Stomach smooth muscle (tissue), 2 donors: Measurements from ENCODE around the gene TMEM42.

Experiments
- H3K27ac ChIP-seq: one replicate; pipeline ENCODE4 v1.7.0; 2013; ENCODE audit warnings: mild to moderate bottlenecking, low read length, inconsistent platforms
- H3K27me3 ChIP-seq, 2 donors: one replicate each; pipeline ENCODE4 v1.7.0; 2013; ENCODE audit warnings: low read length in 2 of 2; ENCODE audit not compliant: insufficient read depth in 2 of 2, control insufficient read depth in 1 of 2
- H3K36me3 ChIP-seq, 2 donors: one replicate each; pipeline ENCODE4 v1.7.0; 2013; ENCODE audit warnings: low read length in 2 of 2; ENCODE audit not compliant: control insufficient read depth in 2 of 2, insufficient read depth in 2 of 2
- H3K4me1 ChIP-seq: one replicate; pipeline ENCODE4 v1.7.0; 2013; ENCODE audit warnings: low read length; ENCODE audit not compliant: control insufficient read depth, insufficient read depth
- H3K4me3 ChIP-seq, 2 donors: one replicate each; pipeline ENCODE4 v1.7.0; 2013; ENCODE audit warnings: low read length in 2 of 2
- H3K9ac ChIP-seq, 2 donors: one replicate each; pipeline ENCODE4 v1.7.0; 2013; ENCODE audit warnings: low read length in 2 of 2, mild to moderate bottlenecking in 1 of 2
- H3K9me3 ChIP-seq, 2 donors: one replicate each; pipeline ENCODE4 v1.7.0; 2013; ENCODE audit warnings: low read length in 2 of 2; ENCODE audit not compliant: control insufficient read depth in 2 of 2
- donor health status: healthy.
- donor health status: Pancreatic carcinoma.

Gene TMEM42

DNA sequence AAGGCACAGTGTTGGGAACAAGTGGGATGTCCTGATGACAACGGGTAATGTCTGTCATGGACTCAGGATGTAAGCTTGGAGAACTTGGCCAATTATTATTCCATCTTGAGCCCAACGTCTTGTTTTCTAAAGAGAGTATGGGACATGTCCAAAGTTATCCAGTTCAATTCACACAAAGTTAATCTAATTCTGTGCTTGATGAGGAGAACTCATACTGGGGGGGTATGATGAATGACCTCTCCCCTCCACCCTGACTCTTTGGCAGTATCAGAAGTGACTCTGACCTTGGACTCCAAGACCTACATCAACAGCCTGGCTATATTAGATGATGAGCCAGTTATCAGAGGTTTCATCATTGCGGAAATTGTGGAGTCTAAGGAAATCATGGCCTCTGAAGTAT, 49.0 kb downstream of the TMEM42 start:
- peaks cover 3% of the 10 kb centered on the region for H3K4me1 ChIP-seq
- H3K27me3 ChIP-seq = peaks cover 4 to 5% of the 10 kb centered on the region in 2 donors
- no peak overlapping the region for H3K27ac ChIP-seq
- H3K36me3 ChIP-seq = no peaks in the 10 kb centered on the region
- H3K4me3 ChIP-seq = no peak overlapping the region
- H3K9ac ChIP-seq = no peak overlapping the region
- H3K9me3 ChIP-seq = no peaks in the 10 kb centered on the region

DNA sequence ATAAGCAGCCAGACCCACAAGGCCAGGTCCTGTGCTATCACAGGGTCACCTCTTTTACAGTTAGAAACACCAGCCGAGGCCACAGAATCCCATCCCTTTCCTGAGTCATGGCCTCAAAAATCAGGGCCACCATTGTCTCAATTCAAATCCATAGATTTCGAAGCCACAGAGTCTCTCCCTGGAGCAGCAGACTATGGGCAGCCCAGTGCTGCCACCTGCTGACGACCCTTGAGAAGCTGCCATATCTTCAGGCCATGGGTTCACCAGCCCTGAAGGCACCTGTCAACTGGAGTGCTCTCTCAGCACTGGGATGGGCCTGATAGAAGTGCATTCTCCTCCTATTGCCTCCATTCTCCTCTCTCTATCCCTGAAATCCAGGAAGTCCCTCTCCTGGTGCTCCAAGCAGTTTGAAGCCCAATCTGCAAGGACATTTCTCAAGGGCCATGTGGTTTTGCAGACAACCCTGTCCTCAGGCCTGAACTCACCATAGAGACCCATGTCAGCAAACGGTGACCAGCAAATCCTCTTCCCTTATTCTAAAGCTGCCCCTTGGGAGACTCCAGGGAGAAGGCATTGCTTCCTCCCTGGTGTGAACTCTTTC, 52.3 kb downstream of the TMEM42 start:
- H3K9me3 ChIP-seq = no peaks in the 10 kb centered on the region
- H3K27ac ChIP-seq = no peak overlapping the region
- H3K4me3 ChIP-seq = no peak overlapping the region
- H3K9ac ChIP-seq = no peak overlapping the region
- H3K27me3 ChIP-seq = peaks cover 0 to 1% of the 10 kb centered on the region in 2 donors
- H3K4me1 ChIP-seq = peaks cover 3% of the 10 kb centered on the region
- peaks cover 4 to 7% of the 10 kb centered on the region in 2 donors for H3K36me3 ChIP-seq

DNA sequence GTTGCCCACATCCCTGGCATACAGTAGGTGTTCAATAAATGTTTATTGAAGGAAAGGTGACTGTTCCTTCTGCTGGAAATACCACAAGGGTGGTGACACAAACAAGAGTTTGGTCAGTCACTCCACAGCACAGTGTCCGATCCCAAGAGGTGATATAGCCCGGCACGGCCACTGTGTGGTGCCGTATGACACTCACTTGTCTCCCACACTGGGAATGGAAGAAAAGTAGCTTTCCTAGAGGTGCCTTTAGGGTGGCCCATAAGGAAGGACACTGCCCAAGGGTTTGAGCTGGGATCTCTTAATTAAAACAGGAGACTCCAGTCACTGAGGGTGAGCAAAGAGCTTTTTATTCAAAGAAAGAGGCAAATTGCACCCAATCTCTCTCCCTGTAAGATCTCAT, 53.2 kb downstream of the TMEM42 start:
- Histone ChIP-seq H3K9ac (no peak overlapping the region), H3K27ac (no peak overlapping the region), H3K9me3 (no peaks in the 10 kb centered on the region), H3K4me3 (no peak overlapping the region), H3K36me3 (peaks cover 6 to 7% of the 10 kb centered on the region in 2 donors), H3K4me1 (peaks cover 3% of the 10 kb centered on the region), H3K27me3 (no peaks in the 10 kb centered on the region)
